ENCODE results near the gene CTBP1. TPM values are rescaled to one million over a fixed set of nuclear protein-coding genes. Genes with fewer than 3 reads are reported as not detected.

Gene CTBP1
- total RNA-seq, 1 donor from 2014 or later, result 112 TPM

DNA sequence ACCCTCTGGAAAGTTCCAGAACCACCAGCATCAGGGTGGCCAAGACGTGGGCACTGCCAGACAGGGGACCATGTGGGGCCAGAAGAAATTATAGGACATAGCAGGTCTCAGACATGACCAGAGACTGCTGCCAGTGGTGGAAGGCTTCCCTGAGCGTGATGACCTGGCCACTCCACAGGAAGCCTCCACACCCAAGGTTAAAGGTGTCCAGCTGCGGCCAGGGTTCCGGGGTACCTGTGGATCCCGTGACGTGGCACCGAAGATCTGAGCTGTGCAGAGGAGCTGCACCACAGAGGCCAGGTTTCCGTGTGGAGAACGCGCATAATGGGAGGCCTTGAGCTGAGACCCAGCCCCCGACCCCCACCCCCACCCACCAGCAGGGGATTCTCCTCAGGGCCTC lies 16.4 kb upstream of the CTBP1 start:
- Histone ChIP-seq H3K27me3 (ENCODE audit: low read depth) (no peaks in the 10 kb centered on the region), H3K36me3 (peaks cover 2% of the 10 kb centered on the region), H3K4me3 (no peak overlapping the region), H3K27ac (replicated peaks) (no peak overlapping the region), H3K9me3 (replicated peaks) (peaks cover 15% of the 10 kb centered on the region), H3K4me1 (no peaks in the 10 kb centered on the region)
- TF ChIP-seq CTCF (IDR thresholded peaks at IDR 0.05; ENCODE audit: borderline replicate concordance), result no peak
- intact Hi-C loops (cut with micrococcal nuclease), result loop anchor here (10.0 kb wide), 2 partner anchors 101 to 131 kb away; no protein-coding TSS in a partner anchor
- no peak for DNase-seq

DNA sequence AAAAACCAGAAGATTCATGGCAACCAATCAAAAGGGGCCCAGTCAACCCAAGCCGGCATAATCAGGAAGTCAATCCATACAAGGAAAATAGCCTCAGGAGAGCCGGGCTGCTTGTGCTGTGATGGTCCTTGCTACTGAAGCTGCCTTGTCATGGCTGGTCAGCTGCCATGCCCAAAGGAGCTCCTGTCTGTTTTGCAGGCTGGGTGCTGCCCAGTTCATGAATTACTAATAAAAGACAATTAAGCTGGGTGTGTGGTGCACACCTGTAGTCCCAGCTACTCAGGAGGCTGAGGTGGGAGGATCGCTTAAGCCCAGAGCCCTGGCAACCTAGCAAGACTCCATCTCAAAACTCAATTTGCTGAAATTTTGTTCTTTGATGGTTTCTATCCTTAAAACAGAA lies 16.0 kb upstream of the CTBP1 start:
- intact Hi-C loops (cut with micrococcal nuclease), result loop anchor here (10.0 kb wide), 2 partner anchors 100 to 130 kb away; no protein-coding TSS in a partner anchor
- no peak overlapping the region for H3K4me3 ChIP-seq
- no peak for DNase-seq
- no peaks in the 10 kb centered on the region for H3K27me3 ChIP-seq (ENCODE audit: low read depth)
- H3K4me1 ChIP-seq, result no peaks in the 10 kb centered on the region
- TF ChIP-seq CTCF (IDR thresholded peaks at IDR 0.05; ENCODE audit: borderline replicate concordance), result no peak
- peaks cover 12% of the 10 kb centered on the region for H3K9me3 ChIP-seq (replicated peaks)
- peaks cover 2% of the 10 kb centered on the region for H3K36me3 ChIP-seq
- H3K27ac ChIP-seq (replicated peaks), result no peak overlapping the region

- Histone ChIP-seq H3K27me3 (ENCODE audit: low read depth) (no peaks in the 10 kb centered on the region), H3K27ac (replicated peaks) (no peak overlapping the region), H3K4me1 (no peaks in the 10 kb centered on the region), H3K36me3 (peaks cover 2% of the 10 kb centered on the region), H3K4me3 (no peak overlapping the region), H3K9me3 (replicated peaks) (peaks cover 3% of the 10 kb centered on the region)
- no peak for DNase-seq
- intact Hi-C loops (cut with micrococcal nuclease), result loop anchor here (10.0 kb wide), 2 partner anchors 97 to 127 kb away; no protein-coding TSS in a partner anchor
- no peak for TF ChIP-seq CTCF (IDR thresholded peaks at IDR 0.05; ENCODE audit: borderline replicate concordance)
These were observed 12.4 kb upstream of the CTBP1 start for GRCh38 chr4:1261107-1261928.

GRCh38 chr4:1260418-1261106 lies 11.6 kb upstream of the CTBP1 start:
- H3K27ac ChIP-seq (replicated peaks), result no peak overlapping the region
- H3K9me3 ChIP-seq (replicated peaks), result peaks cover 3% of the 10 kb centered on the region
- DNase-seq, result no peak
- no peak for TF ChIP-seq CTCF (IDR thresholded peaks at IDR 0.05; ENCODE audit: borderline replicate concordance)
- no peak overlapping the region for H3K4me3 ChIP-seq
- intact Hi-C loops (cut with micrococcal nuclease), result loop anchor here (10.0 kb wide), 2 partner anchors 96 to 126 kb away; no protein-coding TSS in a partner anchor
- H3K27me3 ChIP-seq (ENCODE audit: low read depth), result no peaks in the 10 kb centered on the region
- peaks cover 2% of the 10 kb centered on the region for H3K36me3 ChIP-seq
- H3K4me1 ChIP-seq, result no peaks in the 10 kb centered on the region

DNA sequence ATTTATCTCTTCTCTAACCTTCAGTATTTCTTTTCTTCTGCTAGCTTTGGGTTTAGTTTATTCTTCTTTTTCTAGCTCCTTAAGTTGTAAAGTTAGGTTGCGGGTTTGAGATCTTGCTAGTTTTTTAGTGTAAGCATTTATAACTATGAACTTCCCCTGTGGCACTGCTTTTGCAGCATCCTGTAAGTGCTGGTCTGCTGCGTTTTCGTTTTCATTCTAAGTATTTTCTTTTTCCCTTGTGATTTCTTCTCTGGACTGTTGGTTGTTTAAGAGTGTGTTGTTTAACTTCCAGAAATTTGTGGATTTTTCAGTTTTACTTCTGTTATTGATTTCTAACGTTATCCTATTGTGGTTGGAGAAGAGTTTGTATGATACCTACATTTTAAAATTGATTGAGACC lies 11.0 kb upstream of the CTBP1 start:
- no peak for DNase-seq
- Histone ChIP-seq H3K36me3 (peaks cover 2% of the 10 kb centered on the region), H3K9me3 (replicated peaks) (peaks cover 7% of the 10 kb centered on the region), H3K27ac (replicated peaks) (no peak overlapping the region), H3K4me3 (no peak overlapping the region), H3K4me1 (no peaks in the 10 kb centered on the region), H3K27me3 (ENCODE audit: low read depth) (no peaks in the 10 kb centered on the region)
- no peak for TF ChIP-seq CTCF (IDR thresholded peaks at IDR 0.05; ENCODE audit: borderline replicate concordance)
- intact Hi-C loops (cut with micrococcal nuclease), result loop anchor here (10.0 kb wide), 3 partner anchors 85 to 125 kb away; partner anchors contain the start of gene UVSSA

Measured in left ventricle myocardium inferior (tissue), 1 donor.